ENCODE results near the gene ELP4.
"Not testable (repeated sequence)": the region's sequence is repeated elsewhere in the genome, so short reads cannot be mapped to it uniquely, and the experiment has no call there.

The ELP4 gene

DNA sequence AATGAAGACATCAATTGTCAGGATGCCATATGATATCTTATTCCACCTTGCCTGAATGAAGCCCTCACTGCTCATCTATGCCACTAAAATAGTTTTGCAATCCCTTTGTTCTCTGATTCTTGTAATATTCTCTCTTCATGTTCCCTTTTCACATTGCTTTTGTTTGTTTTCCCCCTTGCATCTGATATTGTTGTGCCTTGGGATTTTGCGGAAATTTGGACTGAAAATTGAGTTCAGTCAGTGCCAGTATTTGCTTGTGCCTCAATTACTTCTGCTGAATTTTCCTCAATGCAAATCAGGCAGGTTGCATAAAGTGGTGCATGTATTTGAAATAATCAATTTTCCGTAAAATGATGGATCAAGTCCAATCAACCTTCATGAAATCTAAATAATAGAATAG is 203.3 kb downstream of the ELP4 start:
- DNase-seq: no peak

DNA sequence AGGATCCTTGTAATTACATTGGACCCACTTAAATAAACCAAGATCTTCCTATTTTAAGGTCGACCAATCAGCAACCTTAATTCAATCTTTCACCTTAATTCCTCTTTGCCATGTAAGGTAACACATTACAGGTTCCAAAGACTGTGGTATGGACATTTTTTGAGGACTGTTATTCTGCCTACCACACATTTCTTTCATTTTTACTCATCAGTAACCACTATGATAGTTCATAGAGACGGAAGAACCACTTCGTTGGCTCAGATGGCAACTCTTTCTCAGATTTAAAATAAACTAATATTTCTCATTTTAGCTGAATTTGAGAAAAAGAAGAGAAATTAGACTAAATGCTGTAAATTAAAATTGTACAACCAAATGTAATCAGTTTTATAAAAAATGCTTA is 205.3 kb downstream of the ELP4 start:
- no peak for DNase-seq

DNA sequence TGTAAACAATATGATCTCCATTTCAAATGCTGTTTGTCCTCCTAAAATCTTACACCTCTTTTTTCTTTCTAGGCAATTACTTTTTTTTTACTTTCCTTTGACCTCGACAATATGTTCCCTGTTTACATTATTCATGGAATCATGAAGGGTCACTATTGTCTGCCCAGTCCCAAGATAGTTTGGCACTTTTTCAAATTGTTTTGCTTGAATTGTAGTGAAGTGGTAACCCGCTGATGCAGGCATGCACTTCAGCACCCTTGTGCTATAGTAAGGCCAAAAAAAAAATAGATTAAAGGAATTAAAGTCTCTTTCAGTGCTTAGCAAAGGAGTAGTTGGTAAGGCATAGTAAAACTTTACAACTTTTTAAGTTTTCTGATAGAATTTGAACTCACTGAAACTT is 210.7 kb downstream of the ELP4 start:
- no peak for DNase-seq

DNA sequence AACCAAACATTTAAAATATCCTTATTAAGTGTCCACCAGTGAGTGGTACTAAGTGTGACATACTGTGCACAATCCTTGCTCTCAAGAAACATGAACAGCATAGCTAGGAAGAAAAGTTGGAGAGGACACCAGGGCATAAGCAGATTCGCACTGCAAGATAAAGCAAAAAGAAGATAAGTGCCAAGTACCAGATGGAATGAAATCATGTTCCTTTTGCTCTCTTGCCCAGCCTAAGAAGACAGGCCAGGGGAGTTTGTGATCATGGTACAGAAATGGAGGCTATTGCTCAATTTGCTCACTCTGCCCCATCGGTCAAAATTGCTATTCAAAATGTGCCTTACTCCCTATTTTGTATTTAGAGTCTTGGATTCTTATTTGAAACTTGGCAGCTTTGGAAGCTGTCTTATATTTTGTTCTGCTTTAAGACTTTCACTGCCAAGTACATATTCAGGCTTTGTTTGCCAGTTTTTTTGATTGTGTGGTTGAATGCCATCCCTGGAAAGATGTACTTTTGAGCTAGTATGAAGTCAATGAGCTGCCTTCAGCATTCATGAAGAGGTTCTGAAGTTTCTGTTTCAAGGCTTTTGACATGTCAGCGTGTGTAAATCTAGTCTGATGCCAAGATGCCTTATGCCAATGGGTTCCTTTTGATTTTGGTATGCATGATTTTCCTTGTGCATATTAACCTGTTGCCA is 211.3 kb downstream of the ELP4 start:
- DNase-seq: no peak

DNA sequence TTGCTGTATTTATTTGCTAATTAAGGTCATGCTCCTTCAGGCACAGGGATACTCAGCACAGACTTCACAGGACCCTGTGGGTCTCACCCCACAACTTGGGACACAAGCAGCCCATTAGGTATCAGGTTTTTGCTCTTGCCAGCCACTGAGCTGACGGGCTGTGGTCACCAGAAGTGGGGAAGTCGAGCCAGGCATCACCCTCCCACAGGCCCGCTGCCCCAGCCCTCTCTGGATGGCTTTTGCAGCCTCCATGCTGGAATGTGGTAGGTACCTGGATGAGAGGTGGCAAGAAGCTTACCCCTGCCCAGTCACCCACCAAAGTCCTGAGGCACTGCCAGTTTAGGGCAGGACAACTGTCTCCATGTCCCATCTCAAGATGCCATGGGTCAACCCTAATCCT is 213.2 kb downstream of the ELP4 start:
- no peak for DNase-seq

DNA sequence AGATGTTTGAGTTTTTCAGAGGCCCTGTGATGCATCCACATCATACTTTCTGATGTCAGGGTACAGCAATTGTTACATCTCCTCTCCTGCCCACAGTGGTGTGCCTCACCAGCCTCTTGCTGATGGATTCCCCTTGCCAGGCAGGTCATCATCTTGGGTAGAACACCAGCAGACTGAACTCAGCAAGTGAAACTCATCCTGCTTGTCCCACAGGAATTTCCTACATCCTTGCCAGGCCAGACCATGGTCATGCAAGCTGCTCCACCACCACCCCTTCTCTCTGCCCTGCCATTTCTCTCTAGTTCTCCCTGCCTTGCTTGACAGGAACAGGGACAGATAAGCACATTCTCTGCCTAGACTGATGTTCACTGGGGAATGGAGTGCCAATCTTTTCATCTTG is 215.6 kb downstream of the ELP4 start:
- DNase-seq: no peak

DNA sequence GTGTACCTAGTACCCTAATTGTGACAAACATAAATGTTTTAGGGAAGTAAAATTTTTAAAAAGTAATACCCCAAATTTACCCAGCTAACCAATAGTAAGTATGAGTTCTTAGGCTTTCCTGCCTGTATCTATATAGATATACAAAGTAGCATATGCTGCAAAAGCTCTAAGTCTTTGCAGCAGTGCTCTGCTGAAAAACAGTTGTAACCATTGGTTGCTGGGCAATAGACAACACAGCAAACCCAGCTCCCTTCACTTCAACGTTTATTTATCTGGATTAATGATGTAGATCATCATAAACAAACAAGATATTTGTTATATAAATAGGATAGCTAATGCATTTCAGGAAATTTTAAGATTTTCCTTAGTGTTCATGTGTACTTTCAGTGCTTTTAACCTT is 218.9 kb downstream of the ELP4 start:
- DNase-seq: no peak

DNA sequence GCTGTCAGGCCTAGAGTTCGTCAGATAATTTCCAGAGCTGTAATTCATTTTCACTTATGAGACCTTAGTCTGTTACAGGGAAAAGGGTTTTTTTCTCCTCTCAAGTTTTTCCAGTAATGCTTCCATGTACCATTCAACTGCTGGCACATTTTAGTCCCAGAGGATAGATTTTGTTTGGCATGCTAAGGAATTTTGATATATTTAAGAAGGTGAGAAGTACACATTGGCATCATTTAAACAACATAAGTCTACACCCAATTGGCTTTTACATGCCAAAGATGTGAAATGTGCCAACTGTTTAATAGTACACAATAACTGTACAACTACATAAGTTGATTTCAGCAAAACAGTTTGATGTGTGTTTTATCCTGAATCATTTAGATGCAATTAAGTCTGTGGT is 230.6 kb downstream of the ELP4 start:
- DNase-seq: no peak

DNA sequence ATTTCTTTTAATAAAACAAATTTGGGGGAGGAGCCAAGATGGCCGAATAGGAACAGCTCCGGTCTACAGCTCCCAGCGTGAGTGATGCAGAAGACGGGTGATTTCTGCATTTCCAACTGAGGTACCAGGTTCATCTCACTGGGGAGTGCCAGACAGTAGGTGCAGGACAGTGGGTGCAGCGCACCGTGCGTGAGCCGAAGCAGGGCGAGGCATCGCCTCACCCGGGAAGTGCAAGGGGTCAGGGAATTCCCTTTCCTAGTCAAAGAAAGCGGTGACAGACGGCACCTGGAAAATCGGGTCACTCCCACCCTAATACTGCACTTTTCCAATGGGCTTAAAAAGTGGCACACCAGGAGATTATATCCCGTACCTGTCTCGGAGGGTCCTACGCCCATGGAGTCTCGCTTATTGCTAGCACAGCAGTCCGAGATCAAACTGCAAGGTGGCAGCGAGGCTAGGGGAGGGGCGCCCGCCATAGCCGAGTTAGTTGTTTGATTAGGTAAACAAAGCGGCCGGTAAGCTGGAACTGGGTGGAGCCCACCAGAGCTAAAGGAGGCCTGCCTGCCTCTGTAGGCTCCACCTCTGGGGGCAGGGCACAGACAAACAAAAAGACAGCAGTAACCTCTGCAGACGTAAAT is 231.3 kb downstream of the ELP4 start:
- DNase-seq: not testable (repeated sequence)

DNA sequence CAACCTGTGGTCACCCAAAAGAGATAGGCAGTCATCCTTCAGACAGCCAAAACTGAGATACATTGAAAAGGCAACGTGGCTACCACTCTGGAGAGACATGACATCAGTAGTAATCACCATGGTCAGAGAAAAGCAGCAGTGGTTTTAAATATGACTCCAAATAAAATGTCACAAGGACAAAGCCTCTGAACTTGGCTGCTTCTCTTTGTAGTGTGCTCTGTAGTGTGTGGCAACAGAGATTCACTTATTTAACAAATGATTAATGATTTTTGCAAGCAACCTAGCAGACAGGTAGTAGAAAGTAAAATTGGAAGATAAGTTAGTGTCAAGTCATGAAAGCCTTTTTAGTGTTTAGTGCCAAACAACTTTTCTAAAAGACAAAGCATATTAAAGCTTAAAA is 238.0 kb downstream of the ELP4 start:
- DNase-seq: no peak

DNA sequence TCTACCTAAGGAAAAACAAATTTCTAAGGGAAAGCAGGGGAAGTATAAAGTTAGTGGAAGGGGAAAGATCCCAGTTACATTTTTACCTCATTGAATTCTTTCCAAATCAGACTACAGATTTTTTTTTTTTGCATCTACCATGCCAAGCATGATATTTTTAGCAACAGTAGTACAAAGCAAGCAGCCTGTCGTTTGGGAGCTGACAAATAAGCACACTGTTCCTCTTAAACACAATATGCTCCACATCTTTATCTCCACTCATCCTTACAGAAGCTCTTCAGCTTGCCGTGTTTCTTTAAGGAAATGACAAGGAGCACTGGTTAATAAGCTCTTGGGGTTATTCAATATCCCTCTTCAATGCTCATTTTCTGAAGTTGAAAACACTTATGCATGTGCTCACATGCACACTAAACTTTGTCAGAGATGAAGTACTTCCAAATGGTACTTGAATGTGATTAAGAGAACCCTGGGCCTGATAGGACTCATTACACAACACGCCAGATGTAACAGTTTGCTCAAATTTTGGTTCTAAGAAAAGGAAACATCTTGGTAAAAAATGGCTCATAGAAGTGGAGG is 247.8 kb downstream of the ELP4 start:
- DNase-seq: no peak

DNA sequence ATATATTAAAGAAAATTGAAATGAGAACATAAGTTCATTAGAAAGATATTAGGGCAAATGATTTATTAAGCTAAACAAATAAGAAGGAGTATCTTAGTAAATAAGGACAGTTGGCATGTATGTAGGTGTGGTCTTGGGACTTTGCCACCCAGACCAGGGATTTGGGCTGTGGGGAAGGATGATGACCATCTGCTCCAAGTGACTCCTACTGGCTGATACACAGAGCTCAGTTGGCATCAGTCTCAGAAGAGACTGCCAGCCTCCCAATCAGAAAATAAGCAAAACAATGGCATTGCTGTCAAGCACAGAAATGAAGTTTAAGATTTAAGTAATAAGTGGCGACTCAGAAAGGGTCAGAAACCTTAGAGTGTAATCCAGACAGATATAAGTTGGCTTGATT is 252.1 kb downstream of the ELP4 start:
- DNase-seq: no peak

DNA sequence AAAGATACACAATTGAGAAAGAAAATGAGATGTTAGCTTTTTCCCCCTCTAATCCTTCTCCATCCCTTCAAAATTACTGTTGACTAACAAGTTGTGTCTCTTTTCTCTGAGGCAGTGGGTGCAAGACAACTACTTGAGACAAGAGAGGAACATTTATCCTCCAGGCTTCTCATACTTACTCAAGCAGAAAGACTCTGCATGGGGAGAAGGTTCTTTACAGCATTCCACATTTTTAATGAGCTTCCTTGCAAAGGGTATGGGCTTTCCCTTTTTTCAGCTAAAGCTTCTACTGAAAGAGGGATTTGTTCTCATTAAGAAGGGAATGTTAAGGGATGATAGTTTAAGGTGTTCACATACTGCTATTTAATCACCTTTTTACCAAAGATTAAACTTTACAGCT is 253.7 kb downstream of the ELP4 start:
- DNase-seq: no peak

DNA sequence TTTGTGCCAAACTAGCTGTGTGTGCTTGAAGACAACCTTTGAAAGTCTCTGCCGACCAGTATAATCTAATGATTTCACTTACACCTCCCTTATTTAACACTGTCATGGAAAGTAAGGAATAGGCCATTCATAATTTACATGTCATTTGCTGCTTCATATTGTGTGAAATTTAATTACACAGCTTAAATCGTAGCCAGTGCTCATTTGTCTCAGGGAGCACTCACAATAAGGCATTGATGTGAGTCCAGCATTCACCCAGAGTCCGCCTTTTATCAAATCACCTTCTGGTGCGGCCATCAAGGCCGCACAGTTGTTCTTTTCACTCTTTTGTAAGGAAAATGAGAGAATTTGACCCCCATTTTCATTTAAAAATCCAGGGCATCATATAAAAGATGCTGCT is 254.7 kb downstream of the ELP4 start:
- DNase-seq: no peak

DNA sequence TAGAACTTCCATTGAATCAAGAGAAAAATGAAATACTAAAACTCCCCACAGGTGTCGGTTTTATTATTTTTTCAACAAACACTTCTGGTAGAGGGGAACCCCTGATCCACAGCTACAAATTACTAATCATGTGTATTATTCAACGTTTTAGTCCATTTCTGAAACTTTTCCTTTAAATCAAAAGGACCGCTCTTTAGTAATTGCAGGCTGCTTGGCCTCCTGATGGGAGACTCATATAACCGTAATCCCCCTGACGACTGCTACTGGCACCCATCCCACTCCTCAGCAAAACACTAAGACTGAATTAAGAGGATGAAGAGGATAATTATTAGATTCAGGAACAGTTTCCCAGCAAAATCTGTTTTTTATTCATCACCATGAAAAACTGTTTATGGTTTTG is 255.2 kb downstream of the ELP4 start:
- DNase-seq: no peak

DNA sequence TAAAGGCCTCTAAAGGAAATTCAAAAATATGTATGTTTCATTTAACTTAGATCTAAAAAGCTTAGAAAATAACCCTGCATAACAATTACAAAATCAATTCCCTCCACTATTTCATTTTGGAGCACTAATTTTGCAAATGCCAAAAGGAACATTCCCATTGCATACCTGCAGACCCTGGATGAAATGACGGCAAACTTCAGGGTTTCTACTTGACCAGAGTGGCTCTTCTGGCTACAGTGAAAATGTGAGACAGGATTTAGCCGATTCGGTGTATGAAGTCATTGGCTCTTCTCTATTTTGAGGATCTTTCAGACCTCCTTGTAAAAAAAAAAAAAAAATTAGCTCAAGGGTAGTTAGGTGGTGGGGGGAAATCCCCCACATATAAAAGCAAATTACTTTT is 257.5 kb downstream of the ELP4 start:
- no peak for DNase-seq

DNA sequence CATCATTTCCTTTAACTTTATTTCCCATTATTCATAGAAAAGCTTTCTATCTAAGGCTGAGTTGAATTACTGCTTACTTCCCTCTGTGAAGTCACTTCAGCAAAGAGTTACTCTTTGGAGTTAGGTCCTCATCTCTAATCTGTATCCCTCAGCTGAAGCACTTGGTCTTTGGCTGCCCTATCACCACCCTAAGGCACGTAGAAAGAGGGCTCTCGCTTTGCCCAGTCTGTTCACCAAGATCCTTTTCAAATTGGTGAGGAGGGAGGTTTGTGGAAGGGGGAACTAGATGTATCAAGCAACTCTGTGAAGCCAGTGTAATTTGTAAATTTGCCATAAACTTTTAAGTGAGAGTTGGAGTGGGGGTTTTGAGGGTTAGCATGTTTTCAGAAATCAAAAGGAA is 258.1 kb downstream of the ELP4 start:
- DNase-seq: no peak

DNA sequence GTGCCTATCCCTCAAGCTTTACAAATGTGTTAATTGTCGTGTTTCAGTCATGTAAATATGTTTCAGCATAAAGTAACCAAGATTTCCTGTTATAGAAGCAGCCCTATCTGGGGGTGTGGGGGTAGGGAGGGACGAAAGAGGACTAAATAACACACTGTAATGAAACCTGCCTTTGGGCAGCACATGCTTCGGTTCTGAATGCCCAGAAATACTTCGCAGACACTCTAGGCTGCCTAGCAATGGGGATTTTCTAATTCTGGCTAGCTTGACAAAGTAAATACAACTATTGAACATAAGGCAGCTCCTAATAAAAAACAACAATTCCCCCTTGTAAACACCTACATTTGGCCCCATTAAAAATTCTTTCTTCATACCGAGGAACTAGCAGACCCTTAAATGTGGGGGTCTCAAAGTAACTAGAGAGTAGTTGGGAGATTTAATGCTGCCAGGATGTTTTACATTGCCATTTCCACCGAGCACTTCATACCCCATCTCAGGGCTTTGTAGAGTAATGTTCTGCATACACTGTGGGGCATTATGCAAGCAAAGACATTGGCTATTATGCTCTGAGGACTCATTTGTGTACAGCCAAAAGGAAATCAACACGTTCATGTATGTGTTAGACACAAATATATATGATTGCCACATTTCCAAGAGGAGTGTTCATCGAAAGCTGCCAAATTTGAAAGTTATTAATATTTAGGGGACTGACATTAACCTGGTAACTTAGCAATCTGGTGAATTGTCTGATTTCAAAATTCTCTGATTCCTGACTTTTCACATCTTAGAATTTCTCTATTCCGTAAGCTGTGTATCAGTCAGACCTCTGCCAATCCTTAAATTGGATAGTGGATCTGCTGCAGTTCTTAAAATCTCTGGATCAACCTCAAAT is 259.4 kb downstream of the ELP4 start:
- DNase-seq: no peak

DNA sequence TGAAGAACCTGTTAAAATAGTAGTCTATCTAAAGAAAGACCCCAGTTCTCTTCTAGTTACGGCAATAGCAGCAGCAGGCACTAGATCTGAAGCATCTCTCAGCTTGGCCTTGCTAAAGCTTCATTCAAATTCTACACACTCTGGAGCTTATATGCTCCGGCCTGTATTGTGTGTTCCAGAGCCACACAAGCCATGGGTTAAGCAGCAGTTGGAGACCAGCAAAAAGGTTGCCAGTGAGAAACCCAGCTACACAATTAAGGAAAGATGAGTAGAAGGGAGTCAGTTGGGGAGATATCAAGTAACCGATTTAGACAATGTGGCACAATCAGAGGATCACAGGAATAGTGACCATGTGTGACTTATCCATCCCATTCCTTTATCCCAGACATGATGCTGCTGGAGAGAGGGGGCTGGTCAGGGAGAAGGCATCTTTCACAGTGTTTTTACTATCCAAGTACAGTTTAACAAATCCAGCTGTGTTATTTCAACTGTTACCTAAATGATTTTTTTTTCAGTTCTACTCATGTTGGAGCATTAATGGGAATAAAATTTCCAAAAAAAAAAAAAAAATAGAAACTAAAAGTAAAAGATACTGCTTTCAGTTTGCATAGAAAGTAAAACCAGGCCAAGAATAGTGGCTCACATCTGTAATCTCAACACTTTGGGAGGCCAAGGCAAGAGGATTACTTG is 260.6 kb downstream of the ELP4 start:
- DNase-seq: no peak

DNA sequence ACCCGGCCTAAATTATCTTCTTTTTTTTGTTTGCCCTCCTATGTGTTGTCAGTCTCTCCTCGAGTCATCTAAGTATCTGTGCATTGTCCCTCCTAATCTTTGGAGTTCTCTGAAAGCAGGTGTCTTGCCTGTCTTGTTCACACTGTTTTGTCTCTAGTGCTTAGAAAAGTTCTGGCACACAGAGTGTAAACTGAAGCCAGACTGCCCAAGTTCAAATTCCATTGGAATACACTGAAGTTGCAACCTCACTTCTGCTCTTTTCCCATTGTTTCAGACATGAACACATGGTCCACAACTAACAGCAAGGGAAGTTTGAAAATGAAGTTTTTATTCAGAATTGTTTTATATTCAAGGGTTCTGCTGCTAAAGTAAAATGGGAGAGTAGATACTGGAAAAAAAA is 262.8 kb downstream of the ELP4 start:
- DNase-seq: no peak

DNA sequence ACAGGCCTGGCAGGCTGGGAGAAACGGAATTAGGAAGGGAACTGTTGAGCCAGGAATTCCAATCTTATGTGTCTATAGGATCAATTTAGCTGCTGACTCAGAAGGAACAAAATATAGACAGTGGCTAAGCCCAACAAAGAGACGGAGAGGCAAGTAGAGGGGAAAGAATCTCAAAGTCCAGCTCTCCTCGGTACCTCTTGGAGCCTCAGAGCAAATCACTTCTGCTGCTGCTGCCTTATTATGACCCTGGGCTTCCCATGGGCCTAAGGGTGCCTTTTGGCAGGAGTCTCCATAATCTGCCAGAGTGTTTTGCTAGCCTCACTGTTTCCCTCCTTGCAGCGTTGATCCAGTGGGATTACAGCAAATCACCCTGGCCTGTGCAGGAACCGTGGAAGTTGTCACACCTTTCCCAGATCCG is 269.8 kb downstream of the ELP4 start:
- DNase-seq: no peak

DNA sequence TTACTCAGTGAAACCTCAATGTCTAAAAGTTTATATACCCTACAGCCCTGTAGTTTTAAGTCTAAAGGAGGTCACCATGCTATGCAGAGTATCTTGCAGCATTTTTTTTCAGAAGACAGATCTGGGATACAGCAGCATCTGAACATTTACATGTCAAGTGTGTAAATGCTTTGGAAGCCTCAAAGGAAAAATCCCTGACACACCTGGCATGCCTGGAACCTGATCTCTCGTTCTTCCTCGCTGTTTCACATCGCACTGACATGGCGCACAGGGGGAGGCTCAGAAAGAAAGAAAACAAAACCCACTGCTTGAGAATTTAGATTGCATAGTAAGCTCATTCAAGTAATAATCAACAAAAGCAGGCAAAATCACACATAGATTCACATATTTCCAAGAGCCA is 270.5 kb downstream of the ELP4 start:
- DNase-seq: no peak

DNA sequence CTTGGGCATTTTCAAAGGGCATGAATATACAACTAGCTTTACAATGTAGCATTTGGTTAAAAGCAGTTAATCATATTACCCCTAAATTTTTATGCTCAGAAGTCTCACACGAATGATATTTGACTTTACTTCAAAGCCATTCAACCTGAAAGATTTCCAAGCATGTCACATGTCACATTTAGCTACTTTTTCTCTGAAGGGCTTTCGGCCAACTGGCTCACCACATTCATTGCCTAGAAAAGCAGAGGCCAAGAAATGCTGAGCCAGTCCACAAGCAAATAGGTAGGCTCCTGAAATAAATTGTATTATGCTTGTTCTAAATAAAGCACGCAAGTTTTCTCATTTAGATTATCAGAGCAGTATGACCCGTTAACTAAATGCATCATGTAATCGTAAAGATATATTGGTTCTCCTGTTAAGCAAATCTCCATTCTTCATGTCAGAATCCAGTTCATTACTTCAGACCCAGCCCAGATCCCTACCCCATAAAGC is 271.0 kb downstream of the ELP4 start:
- DNase-seq: no peak
